HEK293 (cell line): ENCODE data around the gene CCDC73.

ENCODE experiments used
- ATF2 ChIP-seq: fragments of 450-650 bp; formaldehyde crosslinking; IDR thresholded peaks from 2 replicates; pipeline ENCODE4 v1.5.1; 2016; ENCODE audit warnings: missing biosample characterization, missing genetic modification characterization, low read depth
- CTCF ChIP-seq: fragments of 450-650 bp; formaldehyde crosslinking; IDR thresholded peaks from 2 replicates; pipeline ENCODE4 v1.5.1; 2016; ENCODE audit warnings: missing biosample characterization, missing genetic modification characterization
- ZNF157 ChIP-seq: fragments of 450-650 bp; formaldehyde crosslinking; IDR thresholded peaks from 2 replicates; pipeline ENCODE4 v1.5.1; 2016; ENCODE audit warnings: missing biosample characterization, missing genetic modification characterization

GRCh38 chr11:32701616-32702015, 92.8 kb downstream of the CCDC73 start:
- TF ChIP-seq CTCF (no peak), ATF2 (no peak), ZNF157 (no peak)
